Fibroblast of the aortic adventitia (primary cell): ENCODE results near the gene SEMA6A. TPM values are rescaled to one million over a fixed set of nuclear protein-coding genes. Genes with fewer than 3 reads are reported as not detected.

ENCODE experiments used
- DNase-seq: peaks from one replicate; pipeline ENCODE4 v3.0.0-alpha.2; 2010; ENCODE audit warnings: low read depth
- H3K4me3 ChIP-seq: 2 replicates; pipeline ENCODE4 v1.5.1; 2011; ENCODE audit warnings: low read depth, mild to moderate bottlenecking, control low read depth, low read length, moderate library complexity
- CTCF ChIP-seq: IDR thresholded peaks from 2 replicates; pipeline ENCODE4 v1.5.1; 2011; ENCODE audit warnings: mild to moderate bottlenecking, low read length, control low read depth, inconsistent platforms; ENCODE audit not compliant: insufficient read depth
- total RNA-seq: library from RNA; depleted of rRNA; stranded (reverse); fragments of >200 nt; gene quantifications from 2 replicates; pipeline ENCODE4 v1.2.3, GENCODE V29; 2012; ENCODE audit warnings: low replicate concordance

The SEMA6A gene
- total RNA-seq, 1 donor = 0.36 TPM

- no peak for TF ChIP-seq CTCF
- no peak for DNase-seq
- no peak overlapping the region for H3K4me3 ChIP-seq
These were observed 37.8 kb upstream of the SEMA6A start for GRCh38 chr5:116612431-116612830.

GRCh38 chr5:116605310-116606070 lies 30.9 kb upstream of the SEMA6A start:
- H3K4me3 ChIP-seq = no peak overlapping the region
- no peak for TF ChIP-seq CTCF
- DNase-seq = no peak

- TF ChIP-seq CTCF = no peak
- DNase-seq = no peak
- H3K4me3 ChIP-seq = no peak overlapping the region
These were observed 30.2 kb upstream of the SEMA6A start for GRCh38 chr5:116604805-116605204.

- no peak overlapping the region for H3K4me3 ChIP-seq
- no peak for DNase-seq
- no peak for TF ChIP-seq CTCF
These were observed 26.3 kb upstream of the SEMA6A start for GRCh38 chr5:116600876-116601275.

GRCh38 chr5:116598911-116599310 lies 24.3 kb upstream of the SEMA6A start:
- TF ChIP-seq CTCF = no peak
- no peak overlapping the region for H3K4me3 ChIP-seq
- DNase-seq = no peak

- no peak for DNase-seq
- no peak for TF ChIP-seq CTCF
- no peak overlapping the region for H3K4me3 ChIP-seq
These were observed 20.9 kb upstream of the SEMA6A start for GRCh38 chr5:116595498-116595897.

GRCh38 chr5:116593340-116593739 lies 18.7 kb upstream of the SEMA6A start:
- no peak for TF ChIP-seq CTCF
- no peak overlapping the region for H3K4me3 ChIP-seq
- DNase-seq = no peak
